ENCODE results near the gene FUT2. TPM values are rescaled to one million over a fixed set of nuclear protein-coding genes. Genes with fewer than 3 reads are reported as not detected.
A peak's percentile ranks its signal among the peaks of the same experiment; 100 is the strongest.

FUT2 gene
- total RNA-seq, 4 donors from 2014 or later, result 0.44 TPM; not detected in 3

DNA sequence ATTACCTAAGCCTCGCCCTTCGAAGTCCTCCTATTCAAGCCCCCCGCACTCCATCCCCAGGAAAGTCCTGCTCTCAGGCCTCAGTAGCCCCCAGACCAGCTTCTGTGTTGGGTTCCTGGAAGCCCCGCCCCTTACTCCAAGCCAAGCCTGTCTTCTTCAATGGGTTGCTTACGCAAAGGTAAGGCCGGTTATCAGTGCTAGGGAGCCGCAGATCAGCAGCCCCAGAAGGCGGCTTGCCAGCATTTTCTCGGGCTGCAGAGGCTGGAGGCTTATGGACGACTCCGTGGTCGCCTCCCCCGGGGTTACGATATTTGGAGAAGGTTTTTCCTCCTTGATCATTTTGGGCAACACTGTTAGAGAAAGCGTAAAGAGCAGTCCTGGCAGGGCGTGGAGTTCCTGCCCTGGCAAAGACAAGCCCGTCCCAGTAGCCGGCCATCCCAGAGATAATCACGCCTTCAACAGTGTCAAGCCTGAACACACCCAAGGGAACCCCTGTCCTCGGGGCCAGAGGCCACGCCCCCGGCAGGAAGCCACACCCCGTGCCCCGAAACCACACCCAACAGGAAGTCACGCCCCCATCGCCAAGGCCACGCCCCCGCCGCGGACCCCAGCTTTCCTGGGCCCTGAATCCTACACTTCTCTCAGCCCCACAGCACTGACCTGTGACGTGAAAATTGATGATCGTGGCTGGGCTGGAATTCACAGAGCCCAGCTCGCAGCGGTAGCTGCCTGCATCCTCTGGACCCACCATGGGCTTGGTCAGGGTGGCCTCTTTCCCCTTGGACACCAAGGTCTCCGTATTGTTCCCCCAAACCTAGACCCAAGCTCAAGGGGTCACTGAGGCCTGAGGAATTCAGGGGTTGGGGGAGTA lies 45.6 kb downstream of the FUT2 start:
- Histone ChIP-seq H3K27ac (peak overlapping the region in 2 of 4 donors; percentile 67 to 87), H3K4me3 (peak overlapping the region in 1 of 4 donors; percentile 1), H3K36me3 (no peaks in the 10 kb centered on the region), H3K4me1 (peaks cover 0 to 36% (median 18%) of the 10 kb centered on the region in 4 donors), H3K9me3 (no peaks in the 10 kb centered on the region), H3K27me3 (peaks cover 0 to 10% of the 10 kb centered on the region in 2 donors)
- 55 to 60% methylated on average over 19 to 31 of the region's 35 CpGs for WGBS, 2 donors
- DNase-seq (ENCODE audit: low spot score in 2 of 2), result no peak
- TF ChIP-seq POLR2A (IDR thresholded peaks at IDR 0.05) (no peak), EP300 (IDR thresholded peaks at IDR 0.05) (no peak)
- TF ChIP-seq, protein P1, sequence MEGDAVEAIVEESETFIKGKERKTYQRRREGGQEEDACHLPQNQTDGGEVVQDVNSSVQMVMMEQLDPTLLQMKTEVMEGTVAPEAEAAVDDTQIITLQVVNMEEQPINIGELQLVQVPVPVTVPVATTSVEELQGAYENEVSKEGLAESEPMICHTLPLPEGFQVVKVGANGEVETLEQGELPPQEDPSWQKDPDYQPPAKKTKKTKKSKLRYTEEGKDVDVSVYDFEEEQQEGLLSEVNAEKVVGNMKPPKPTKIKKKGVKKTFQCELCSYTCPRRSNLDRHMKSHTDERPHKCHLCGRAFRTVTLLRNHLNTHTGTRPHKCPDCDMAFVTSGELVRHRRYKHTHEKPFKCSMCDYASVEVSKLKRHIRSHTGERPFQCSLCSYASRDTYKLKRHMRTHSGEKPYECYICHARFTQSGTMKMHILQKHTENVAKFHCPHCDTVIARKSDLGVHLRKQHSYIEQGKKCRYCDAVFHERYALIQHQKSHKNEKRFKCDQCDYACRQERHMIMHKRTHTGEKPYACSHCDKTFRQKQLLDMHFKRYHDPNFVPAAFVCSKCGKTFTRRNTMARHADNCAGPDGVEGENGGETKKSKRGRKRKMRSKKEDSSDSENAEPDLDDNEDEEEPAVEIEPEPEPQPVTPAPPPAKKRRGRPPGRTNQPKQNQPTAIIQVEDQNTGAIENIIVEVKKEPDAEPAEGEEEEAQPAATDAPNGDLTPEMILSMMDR (IDR thresholded peaks at IDR 0.05), result no peak

DNA sequence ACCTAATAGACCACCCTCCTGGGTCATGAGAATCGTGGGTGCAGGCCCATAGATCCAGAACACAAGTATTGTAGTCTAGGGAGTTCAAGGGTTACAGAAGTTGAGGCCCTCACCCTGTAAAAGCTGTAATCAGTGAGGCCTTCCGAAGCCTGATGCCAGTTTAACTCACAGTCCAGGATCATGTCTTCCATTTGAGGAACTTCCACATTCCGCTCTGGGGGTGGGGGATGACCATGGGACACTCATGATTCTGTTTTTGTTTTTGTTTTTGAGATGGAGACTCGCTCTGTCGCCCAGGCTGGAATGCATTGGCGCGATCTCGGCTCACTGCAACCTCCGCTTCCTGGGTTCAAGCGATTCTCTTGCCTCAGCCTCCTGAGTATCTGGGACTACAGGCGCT lies 46.3 kb downstream of the FUT2 start:
- Histone ChIP-seq H3K27me3 (peaks cover 0 to 11% of the 10 kb centered on the region in 2 donors), H3K4me3 (no peak overlapping the region), H3K27ac (peak overlapping the region in 2 of 4 donors; percentile 17 to 87), H3K4me1 (peaks cover 0 to 43% (median 18%) of the 10 kb centered on the region in 4 donors), H3K36me3 (no peaks in the 10 kb centered on the region), H3K9me3 (no peaks in the 10 kb centered on the region)
- TF ChIP-seq POLR2A (IDR thresholded peaks at IDR 0.05) (no peak), EP300 (IDR thresholded peaks at IDR 0.05) (no peak)
- TF ChIP-seq, protein P1 (IDR thresholded peaks at IDR 0.05), result no peak
- no peak for DNase-seq (ENCODE audit: low spot score in 2 of 2)
- WGBS, 2 donors, result 88 to 93% methylated on average over 11 of the region's 11 CpGs

DNA sequence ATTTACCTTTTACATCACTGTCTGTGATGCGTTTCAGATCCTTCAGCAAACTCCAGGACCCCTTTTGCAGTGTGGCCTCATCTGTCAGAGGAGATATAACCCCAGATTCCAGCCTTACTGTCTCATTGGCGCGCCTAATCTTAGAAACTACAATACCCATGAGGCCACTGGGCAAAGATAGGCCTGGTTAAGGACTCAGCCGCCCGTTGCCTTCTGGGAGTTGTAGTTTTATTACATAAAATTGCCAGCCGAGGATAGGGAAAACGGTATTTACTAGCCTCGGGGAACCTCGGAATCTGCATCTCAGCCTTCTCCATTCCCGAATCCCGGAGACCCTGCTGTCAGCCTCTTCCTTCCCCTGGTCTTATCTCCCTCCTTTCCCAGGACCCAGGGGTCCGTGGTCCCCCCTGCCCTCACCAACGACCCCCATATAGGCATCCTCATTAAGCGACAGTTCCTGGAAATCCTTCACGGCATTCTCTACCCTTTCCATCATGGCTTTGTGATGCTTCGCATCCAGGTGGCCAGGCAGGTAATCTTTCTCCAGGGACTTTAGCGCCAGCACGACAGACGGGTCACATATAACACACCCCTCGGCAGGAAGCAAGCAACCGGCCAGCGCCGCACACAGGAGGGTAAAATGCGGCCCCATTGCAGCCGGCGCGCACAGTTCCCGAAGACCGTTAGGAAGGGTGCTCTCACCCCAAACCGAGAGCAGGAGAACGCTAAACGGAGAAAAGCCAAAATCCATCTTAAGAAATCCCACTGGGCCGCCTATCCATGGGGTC lies 49.6 kb downstream of the FUT2 start:
- no peaks in the 10 kb centered on the region for H3K9me3 ChIP-seq
- peaks cover 0 to 28% (median 5%) of the 10 kb centered on the region in 4 donors for H3K4me1 ChIP-seq
- no peak overlapping the region for H3K4me3 ChIP-seq
- H3K27ac ChIP-seq, result no peak overlapping the region
- H3K36me3 ChIP-seq, result no peaks in the 10 kb centered on the region
- DNase-seq (ENCODE audit: low spot score in 2 of 2), result peak in 1 of 2 donors; percentile 66
- H3K27me3 ChIP-seq, result peaks cover 0 to 23% of the 10 kb centered on the region in 2 donors
- TF ChIP-seq EP300 (IDR thresholded peaks at IDR 0.05), result peak in 1 of 2 donors; percentile 46
- no peak for TF ChIP-seq POLR2A (IDR thresholded peaks at IDR 0.05)
- TF ChIP-seq, protein P1 (IDR thresholded peaks at IDR 0.05), result no peak
- 32 to 38% methylated on average over 33 of the region's 33 CpGs for WGBS, 2 donors

DNA sequence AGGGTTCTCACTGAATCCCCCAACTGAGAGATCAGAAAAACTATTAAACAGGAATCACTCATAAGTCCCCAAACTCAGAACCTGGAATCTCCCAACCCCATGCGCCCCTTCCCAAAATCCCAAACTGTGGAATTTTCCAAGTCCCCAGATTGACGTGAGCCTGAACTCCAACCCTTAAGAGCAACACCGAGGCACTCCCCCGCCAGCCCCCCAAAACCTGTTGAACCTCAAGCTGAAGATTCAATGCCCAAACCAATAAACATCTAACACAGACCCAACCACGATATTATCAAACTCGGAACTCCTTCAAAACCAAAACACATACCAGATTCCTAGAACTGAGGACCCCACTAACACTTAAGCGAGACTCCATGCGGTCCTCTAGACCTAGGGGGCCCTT lies 50.3 kb downstream of the FUT2 start:
- 74 to 77% methylated on average over 8 of the region's 8 CpGs for WGBS, 2 donors
- Histone ChIP-seq H3K36me3 (no peaks in the 10 kb centered on the region), H3K4me1 (peaks cover 0 to 22% (median 2%) of the 10 kb centered on the region in 4 donors), H3K9me3 (no peaks in the 10 kb centered on the region), H3K27ac (no peak overlapping the region), H3K27me3 (peaks cover 0 to 30% of the 10 kb centered on the region in 2 donors), H3K4me3 (no peak overlapping the region)
- TF ChIP-seq, protein P1 (IDR thresholded peaks at IDR 0.05), result no peak
- no peak for TF ChIP-seq EP300 (IDR thresholded peaks at IDR 0.05)
- no peak for TF ChIP-seq POLR2A (IDR thresholded peaks at IDR 0.05)
- no peak for DNase-seq (ENCODE audit: low spot score in 2 of 2)
